Endometrial microvascular endothelial cells (primary cell): ENCODE results near the gene OR13J1. TPM values are rescaled to one million over a fixed set of nuclear protein-coding genes. Genes with fewer than 3 reads are reported as not detected.

ENCODE experiments used
- total RNA-seq: library from RNA; depleted of rRNA; stranded (reverse); fragments of >200 nt; gene quantifications from one replicate; pipeline ENCODE4 v1.2.3, GENCODE V29; 2015; ENCODE audit errors: inconsistent ontology term

The OR13J1 gene
- total RNA-seq, 1 donor from 2014 or later: not detected

Other genes with a start within 250 kb of the OR13J1 start
- not detected for gene SIT1, start 219.5 kb downstream of the OR13J1 start, total RNA-seq
- gene RMRP, start 212.4 kb downstream of the OR13J1 start, total RNA-seq: 269 TPM
- 5.0 TPM for gene CCDC107, start 212.1 kb downstream of the OR13J1 start, total RNA-seq
- 2.8 TPM for gene ARHGEF39, start 205.2 kb downstream of the OR13J1 start, total RNA-seq
- gene CA9, start 196.5 kb downstream of the OR13J1 start, total RNA-seq: not detected
- gene TPM2, start 180.5 kb downstream of the OR13J1 start, total RNA-seq: 99.1 TPM
- gene TLN1, start 138.2 kb downstream of the OR13J1 start, total RNA-seq: 358 TPM
- 64.9 TPM for gene CREB3, start 137.7 kb downstream of the OR13J1 start, total RNA-seq
- gene GBA2, start 121.2 kb downstream of the OR13J1 start, total RNA-seq: 51.3 TPM
- gene RGP1, start 121.1 kb downstream of the OR13J1 start, total RNA-seq: 17.2 TPM
- gene MSMP, start 116.1 kb downstream of the OR13J1 start, total RNA-seq: 5.3 TPM
- 18.3 TPM for gene NPR2, start 78.8 kb downstream of the OR13J1 start, total RNA-seq
- not detected for gene SPAG8, start 58.1 kb downstream of the OR13J1 start, total RNA-seq
- gene HINT2, start 55.4 kb downstream of the OR13J1 start, total RNA-seq: 53.3 TPM
- gene FAM221B, start 41.7 kb downstream of the OR13J1 start, total RNA-seq: not detected
- 0.09 TPM for gene TMEM8B, start 41.2 kb downstream of the OR13J1 start, total RNA-seq
- 0.19 TPM for gene HRCT1, start 35.8 kb upstream of the OR13J1 start, total RNA-seq
- gene SPAAR, start 39.1 kb upstream of the OR13J1 start, total RNA-seq: 34.1 TPM
- not detected for gene OR2S2, start 87.8 kb upstream of the OR13J1 start, total RNA-seq
- 13.6 TPM for gene RECK, start 166.5 kb upstream of the OR13J1 start, total RNA-seq